ENCODE measurements around the gene ZP4.

Gene ZP4

GRCh38 chr1:237913345-237913744 is 22.6 kb upstream of the ZP4 start:
- TF ChIP-seq, protein P1, sequence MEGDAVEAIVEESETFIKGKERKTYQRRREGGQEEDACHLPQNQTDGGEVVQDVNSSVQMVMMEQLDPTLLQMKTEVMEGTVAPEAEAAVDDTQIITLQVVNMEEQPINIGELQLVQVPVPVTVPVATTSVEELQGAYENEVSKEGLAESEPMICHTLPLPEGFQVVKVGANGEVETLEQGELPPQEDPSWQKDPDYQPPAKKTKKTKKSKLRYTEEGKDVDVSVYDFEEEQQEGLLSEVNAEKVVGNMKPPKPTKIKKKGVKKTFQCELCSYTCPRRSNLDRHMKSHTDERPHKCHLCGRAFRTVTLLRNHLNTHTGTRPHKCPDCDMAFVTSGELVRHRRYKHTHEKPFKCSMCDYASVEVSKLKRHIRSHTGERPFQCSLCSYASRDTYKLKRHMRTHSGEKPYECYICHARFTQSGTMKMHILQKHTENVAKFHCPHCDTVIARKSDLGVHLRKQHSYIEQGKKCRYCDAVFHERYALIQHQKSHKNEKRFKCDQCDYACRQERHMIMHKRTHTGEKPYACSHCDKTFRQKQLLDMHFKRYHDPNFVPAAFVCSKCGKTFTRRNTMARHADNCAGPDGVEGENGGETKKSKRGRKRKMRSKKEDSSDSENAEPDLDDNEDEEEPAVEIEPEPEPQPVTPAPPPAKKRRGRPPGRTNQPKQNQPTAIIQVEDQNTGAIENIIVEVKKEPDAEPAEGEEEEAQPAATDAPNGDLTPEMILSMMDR (IDR thresholded peaks at IDR 0.05; ENCODE audit: extremely low read depth, insufficient read depth, missing control alignments): no peak
- DNase-seq (ENCODE audit: low spot score): no peak
- in situ Hi-C loops (cut with MboI; ENCODE audit: low pct_unique_long_range_greater_than_20kb, low sequenced_read_pairs, unreplicated experiment): no loop called here

DNA sequence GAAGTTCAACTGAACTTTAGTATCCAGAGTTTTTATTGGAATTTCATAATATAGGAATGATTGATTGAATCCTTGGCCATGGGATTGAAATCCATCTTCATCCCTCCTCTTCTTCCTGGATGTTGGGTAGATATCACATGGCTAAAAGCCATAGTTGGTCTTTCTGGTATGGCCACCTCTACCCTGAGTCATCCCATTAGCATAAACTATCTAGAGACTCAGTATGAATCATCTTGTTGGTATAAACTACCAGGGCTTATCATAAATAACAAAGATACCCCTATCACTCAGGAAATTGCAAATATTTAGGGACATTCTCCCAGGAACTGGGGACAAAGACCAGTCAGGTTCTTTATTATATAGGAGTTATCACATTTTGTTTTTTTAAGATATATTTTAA is 21.2 kb upstream of the ZP4 start:
- DNase-seq (ENCODE audit: low spot score): no peak
- TF ChIP-seq, protein P1 (IDR thresholded peaks at IDR 0.05; ENCODE audit: extremely low read depth, insufficient read depth, missing control alignments): no peak
- in situ Hi-C loops (cut with MboI; ENCODE audit: low pct_unique_long_range_greater_than_20kb, low sequenced_read_pairs, unreplicated experiment): no loop called here

GRCh38 chr1:237910834-237911233 is 20.1 kb upstream of the ZP4 start:
- TF ChIP-seq, protein P1 (IDR thresholded peaks at IDR 0.05; ENCODE audit: extremely low read depth, insufficient read depth, missing control alignments): no peak
- DNase-seq (ENCODE audit: low spot score): no peak
- in situ Hi-C loops (cut with MboI; ENCODE audit: low pct_unique_long_range_greater_than_20kb, low sequenced_read_pairs, unreplicated experiment): no loop called here

GRCh38 chr1:237903961-237904360 is 13.2 kb upstream of the ZP4 start:
- TF ChIP-seq, protein P1 (IDR thresholded peaks at IDR 0.05; ENCODE audit: extremely low read depth, insufficient read depth, missing control alignments): no peak
- in situ Hi-C loops (cut with MboI; ENCODE audit: low pct_unique_long_range_greater_than_20kb, low sequenced_read_pairs, unreplicated experiment): no loop called here
- DNase-seq (ENCODE audit: low spot score): no peak

DNA sequence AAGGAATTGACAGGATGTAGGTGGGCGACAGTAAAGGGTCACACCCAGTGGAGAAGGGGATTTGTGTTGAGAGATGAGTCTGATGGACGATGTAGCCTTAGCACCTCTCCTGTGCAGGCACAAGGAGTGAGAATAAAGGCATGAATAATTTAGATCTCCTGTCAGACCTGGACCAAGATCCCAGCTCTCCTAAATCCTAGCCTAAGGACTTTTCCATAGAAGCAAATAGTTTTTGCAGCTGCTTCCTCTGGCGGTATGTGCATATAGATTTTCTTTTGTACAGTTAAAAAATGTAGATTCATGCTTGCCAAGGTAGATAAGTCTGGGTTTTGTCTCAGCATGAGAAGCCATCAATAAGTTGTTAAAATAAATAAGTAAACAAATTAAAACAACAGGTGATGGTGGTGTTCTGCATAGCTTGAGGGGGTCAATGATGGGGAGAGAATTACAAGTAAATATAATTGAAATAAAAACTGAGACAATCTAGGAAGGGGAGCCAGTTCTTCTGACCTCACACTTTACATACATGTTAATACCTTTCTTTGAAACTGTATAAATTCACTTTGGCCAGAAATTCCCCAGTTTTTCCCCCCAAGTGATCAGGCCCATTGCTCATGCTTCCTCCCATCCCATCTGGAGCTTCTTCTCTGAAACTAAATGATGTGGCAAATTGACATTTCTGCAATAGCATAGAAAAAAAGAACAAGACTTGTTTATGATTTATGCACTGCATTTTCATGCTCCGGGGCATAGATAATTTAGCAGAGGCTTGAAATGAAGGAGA is 12.4 kb upstream of the ZP4 start:
- no peak for DNase-seq (ENCODE audit: low spot score)
- TF ChIP-seq, protein P1 (IDR thresholded peaks at IDR 0.05; ENCODE audit: extremely low read depth, insufficient read depth, missing control alignments): no peak
- in situ Hi-C loops (cut with MboI; ENCODE audit: low pct_unique_long_range_greater_than_20kb, low sequenced_read_pairs, unreplicated experiment): no loop called here

DNA sequence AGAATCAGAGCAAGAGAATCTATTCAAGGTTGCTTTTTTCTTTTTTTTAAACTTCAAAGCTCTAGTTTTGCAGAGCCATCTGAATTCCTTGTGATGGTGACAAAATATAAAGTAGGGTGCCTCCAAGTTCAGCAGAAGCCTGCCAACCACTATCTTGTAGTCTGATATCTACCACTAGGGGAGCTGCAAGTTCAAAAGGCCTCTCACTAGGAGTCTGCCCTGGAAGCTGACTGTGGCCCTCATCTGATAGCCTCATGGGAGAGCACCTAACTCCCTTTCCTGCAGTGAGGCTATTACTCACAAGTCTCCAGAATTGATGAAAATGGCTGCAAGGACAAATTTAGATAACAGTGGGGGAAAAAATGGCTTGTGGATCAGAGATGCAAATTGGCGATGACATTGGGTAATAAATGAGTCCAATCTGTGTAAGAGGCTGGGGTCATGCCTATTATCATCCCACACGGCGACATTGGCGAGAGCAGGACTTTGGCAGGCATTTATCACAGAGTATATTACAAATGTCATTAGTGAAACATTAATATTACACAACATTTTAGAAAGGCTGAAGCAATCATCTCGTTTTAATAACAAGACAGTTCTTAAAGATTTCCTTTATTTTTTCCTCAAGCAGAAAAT is 10.7 kb upstream of the ZP4 start:
- in situ Hi-C loops (cut with MboI; ENCODE audit: low pct_unique_long_range_greater_than_20kb, low sequenced_read_pairs, unreplicated experiment): no loop called here
- DNase-seq (ENCODE audit: low spot score): peak; percentile 27
- TF ChIP-seq, protein P1 (IDR thresholded peaks at IDR 0.05; ENCODE audit: extremely low read depth, insufficient read depth, missing control alignments): peak; percentile 49
